Endothelial cell of umbilical vein (primary cell): ENCODE measurements around the gene TRAF3.

ENCODE experiments used
- CTCF ChIP-seq, 2 donors: IDR thresholded peaks; 1 replicate in 1 of 2; 2 replicates in 1 of 2; pipeline ENCODE4 v1.5.1; 2011; ENCODE audit warnings: low read length in 2 of 2, mild to moderate bottlenecking in 2 of 2, moderate library complexity in 2 of 2, control low read depth in 1 of 2, inconsistent platforms in 1 of 2, low read depth in 1 of 2; ENCODE audit not compliant: insufficient read depth in 1 of 2; ENCODE audit errors: extremely low read depth in 1 of 2
- JUN ChIP-seq: IDR thresholded peaks from 2 replicates; pipeline ENCODE4 v1.6.1; 2011; ENCODE audit warnings: borderline replicate concordance, low read depth; ENCODE audit not compliant: insufficient read length, insufficient read depth
- MAX ChIP-seq: IDR thresholded peaks from 2 replicates; pipeline ENCODE4 v1.6.1; 2011; ENCODE audit not compliant: insufficient read depth, insufficient read length
- POLR2A ChIP-seq: IDR thresholded peaks from 2 replicates; pipeline ENCODE4 v1.6.1; 2012; ENCODE audit warnings: low read depth, mild to moderate bottlenecking, control low read depth, low read length

GRCh38 chr14:102774391-102775153, 2.7 kb upstream of the TRAF3 start:
- TF ChIP-seq CTCF (IDR thresholded peaks at IDR 0.05; ENCODE audit: extremely low read depth in 1 of 2, insufficient read depth in 1 of 2, low read depth in 1 of 2, low read length in 2 of 2) (peak; percentile 66 to 86), JUN (no peak), POLR2A (no peak), MAX (no peak)
